LNCaP clone FGC (cell line): ENCODE measurements around the gene COL27A1.

Experiments
- DNase-seq: peaks from one replicate; pipeline ENCODE4 v3.0.0-alpha.2; 2011; ENCODE audit warnings: low read depth
- H3K4me3 ChIP-seq: 2 replicates; pipeline ENCODE4 v1.5.1; 2011; ENCODE audit warnings: mild to moderate bottlenecking, low read depth, low read length, control low read depth
- CTCF ChIP-seq: IDR thresholded peaks from 2 replicates; pipeline ENCODE4 v1.5.1; 2012; ENCODE audit warnings: mild to moderate bottlenecking; ENCODE audit not compliant: control insufficient read depth, insufficient read depth; ENCODE audit errors: extremely low read depth

Gene COL27A1

GRCh38 chr9:114288193-114289091 is 133.1 kb downstream of the COL27A1 start:
- TF ChIP-seq CTCF, result no peak
- no peak overlapping the region for H3K4me3 ChIP-seq
- no peak for DNase-seq

- DNase-seq, result no peak
- TF ChIP-seq CTCF, result no peak
- no peak overlapping the region for H3K4me3 ChIP-seq
Observed at GRCh38 chr9:114289106-114289505, 133.8 kb downstream of the COL27A1 start.

GRCh38 chr9:114289571-114290481 is 134.5 kb downstream of the COL27A1 start:
- no peak overlapping the region for H3K4me3 ChIP-seq
- no peak for DNase-seq
- no peak for TF ChIP-seq CTCF

GRCh38 chr9:114290561-114290986 is 135.2 kb downstream of the COL27A1 start:
- no peak overlapping the region for H3K4me3 ChIP-seq
- no peak for DNase-seq
- no peak for TF ChIP-seq CTCF

- no peak overlapping the region for H3K4me3 ChIP-seq
- peak; percentile 75 for TF ChIP-seq CTCF
- DNase-seq, result peak; percentile 4
Observed at GRCh38 chr9:114291064-114291474, 135.7 kb downstream of the COL27A1 start.

- H3K4me3 ChIP-seq, result no peak overlapping the region
- no peak for TF ChIP-seq CTCF
- DNase-seq, result no peak
Observed at GRCh38 chr9:114291886-114292590, 136.7 kb downstream of the COL27A1 start.
